ENCODE measurements around the gene GGT6.

GRCh38 chr17:4559966-4560365 is 411 bp downstream of the GGT6 start:
- TF ChIP-seq, protein P1, sequence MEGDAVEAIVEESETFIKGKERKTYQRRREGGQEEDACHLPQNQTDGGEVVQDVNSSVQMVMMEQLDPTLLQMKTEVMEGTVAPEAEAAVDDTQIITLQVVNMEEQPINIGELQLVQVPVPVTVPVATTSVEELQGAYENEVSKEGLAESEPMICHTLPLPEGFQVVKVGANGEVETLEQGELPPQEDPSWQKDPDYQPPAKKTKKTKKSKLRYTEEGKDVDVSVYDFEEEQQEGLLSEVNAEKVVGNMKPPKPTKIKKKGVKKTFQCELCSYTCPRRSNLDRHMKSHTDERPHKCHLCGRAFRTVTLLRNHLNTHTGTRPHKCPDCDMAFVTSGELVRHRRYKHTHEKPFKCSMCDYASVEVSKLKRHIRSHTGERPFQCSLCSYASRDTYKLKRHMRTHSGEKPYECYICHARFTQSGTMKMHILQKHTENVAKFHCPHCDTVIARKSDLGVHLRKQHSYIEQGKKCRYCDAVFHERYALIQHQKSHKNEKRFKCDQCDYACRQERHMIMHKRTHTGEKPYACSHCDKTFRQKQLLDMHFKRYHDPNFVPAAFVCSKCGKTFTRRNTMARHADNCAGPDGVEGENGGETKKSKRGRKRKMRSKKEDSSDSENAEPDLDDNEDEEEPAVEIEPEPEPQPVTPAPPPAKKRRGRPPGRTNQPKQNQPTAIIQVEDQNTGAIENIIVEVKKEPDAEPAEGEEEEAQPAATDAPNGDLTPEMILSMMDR (IDR thresholded peaks at IDR 0.05; ENCODE audit: insufficient read depth, low read depth, low read length) = no peak
- no peak for TF ChIP-seq EZH2 (IDR thresholded peaks at IDR 0.05; ENCODE audit: insufficient read depth, low read length)

Measured in astrocyte (in vitro differentiated cells and primary cell).